Left cardiac atrium (tissue), 4 donors: Measurements from ENCODE around the gene CDCP2. TPM values are rescaled to one million over a fixed set of nuclear protein-coding genes. Genes with fewer than 3 reads are reported as not detected.
"Not testable (repeated sequence)": the region's sequence is repeated elsewhere in the genome, so short reads cannot be mapped to it uniquely, and the experiment has no call there.

ENCODE experiments used
- ATAC-seq, 2 donors: fragments of 200-7000 bp; cut with Tn5 transposase; one replicate each; pipeline ENCODE4 v1.9.1; 2020; ENCODE audit warnings: mild to moderate bottlenecking in 2 of 2, moderate library complexity in 2 of 2
- DNase-seq: peaks from one replicate; pipeline ENCODE4 v3.0.0-alpha.2; 2020
- intact Hi-C, 2 donors: fragments of 100-400 bp; cut with DNase I; formaldehyde crosslinking; loops; one replicate each; pipeline versions ENCODE4 v1.14.1 to v1.15.1; 2022 to 2023
- total RNA-seq, 2 donors: library from RNA; stranded (reverse); fragmentation: NEBNext Ultra II Directional; extraction: Animal tissue kit (Norgen Biotek cat#: 25700); gene quantifications; one replicate each; pipeline ENCODE4 v1.2.1, GENCODE V29; 2021
- donor health status: DM: no; HTN: yes; CAD: no.
- donor health status: DM: no; HTN: yes; CAD: no; lungs with severe emphysema.
- donor health status: DM: yes; HTN: yes; CAD: no.
- donor health status: Dilated cardiomyopathy.

The CDCP2 gene
- total RNA-seq, 2 donors from 2014 or later = not detected

GRCh38 chr1:54105080-54105479, 47.7 kb downstream of the CDCP2 start:
- DNase-seq (no peak), ATAC-seq (no peak)
- intact Hi-C loops = no loop called here

DNA sequence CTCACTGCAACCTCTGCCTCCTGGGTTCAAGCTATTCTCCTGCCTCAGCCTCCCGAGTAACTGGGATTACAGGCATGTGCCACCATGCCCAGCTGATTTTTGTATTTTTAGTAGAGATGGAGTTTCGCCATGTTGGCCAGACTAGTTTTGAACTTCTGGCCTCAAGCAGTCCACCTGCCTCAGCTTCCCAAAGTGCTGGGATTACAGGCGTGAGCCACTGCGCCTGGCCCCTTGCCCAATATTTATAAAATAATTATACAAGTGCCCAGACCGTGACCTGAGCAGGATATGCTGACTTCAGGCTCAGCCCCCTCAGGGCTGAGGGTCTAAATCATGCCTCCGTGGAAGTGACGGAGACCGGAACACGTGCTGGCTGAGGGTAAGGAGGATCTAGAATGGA, 48.2 kb downstream of the CDCP2 start:
- intact Hi-C loops, ATAC-seq: not testable (repeated sequence)

GRCh38 chr1:54103414-54103813, 49.4 kb downstream of the CDCP2 start:
- DNase-seq (no peak), ATAC-seq (no peak)
- intact Hi-C loops = no loop called here

More for the DNA sequence above, 48.2 kb downstream of the CDCP2 start:
- not testable (repeated sequence) for DNase-seq

DNA sequence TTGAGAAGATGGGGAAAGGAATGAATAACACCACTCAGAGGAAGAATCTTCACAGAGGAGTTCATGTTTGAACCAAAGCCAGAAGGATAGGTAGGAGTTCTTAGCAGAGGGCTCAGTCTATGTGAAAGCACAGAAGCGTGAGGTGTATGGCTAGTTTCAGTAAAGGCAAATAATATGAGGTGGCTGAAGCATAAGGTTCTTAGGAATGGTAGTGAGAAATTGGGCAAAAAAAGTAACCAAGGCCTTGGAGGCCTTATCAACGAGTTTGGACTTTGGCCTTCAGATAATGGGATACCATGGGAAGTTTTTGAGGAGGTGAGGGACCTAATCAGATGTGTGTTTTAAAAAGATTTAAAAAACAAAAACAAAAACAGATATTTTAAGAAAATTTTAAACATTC, 52.3 kb downstream of the CDCP2 start:
- DNase-seq (no peak), ATAC-seq (no peak)
- intact Hi-C loops = no loop called here

DNA sequence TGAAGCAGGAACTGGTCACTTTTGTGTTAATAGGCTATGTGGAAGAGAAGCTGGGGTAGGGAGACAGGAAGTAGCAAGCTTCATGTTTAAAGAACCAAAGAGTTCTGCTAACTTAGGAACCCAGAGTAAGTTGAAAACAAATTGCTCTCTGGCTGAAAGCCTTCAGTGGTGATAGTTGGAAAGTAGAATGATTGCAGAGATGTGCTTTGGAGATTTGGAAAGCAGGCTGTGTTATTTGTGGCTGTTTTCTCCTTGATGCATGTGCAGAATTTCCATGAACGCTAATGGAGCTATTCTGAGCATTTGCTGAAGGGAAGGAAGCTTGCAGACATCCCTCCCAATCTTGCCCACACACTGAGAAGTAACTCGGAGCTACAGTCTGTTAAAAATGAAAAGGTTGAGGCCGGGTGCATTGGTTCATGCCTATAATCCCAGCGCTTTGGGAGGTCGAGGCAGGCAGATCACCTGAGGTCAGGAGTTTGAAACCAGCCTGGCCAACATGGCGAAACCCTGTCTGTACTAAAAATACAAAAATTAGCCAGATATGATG, 53.7 kb downstream of the CDCP2 start:
- ATAC-seq = no peak
- intact Hi-C loops = no loop called here
- no peak for DNase-seq

- intact Hi-C loops = no loop called here
- DNase-seq (no peak), ATAC-seq (no peak)
These were observed 55.9 kb downstream of the CDCP2 start for GRCh38 chr1:54096877-54097240.

DNA sequence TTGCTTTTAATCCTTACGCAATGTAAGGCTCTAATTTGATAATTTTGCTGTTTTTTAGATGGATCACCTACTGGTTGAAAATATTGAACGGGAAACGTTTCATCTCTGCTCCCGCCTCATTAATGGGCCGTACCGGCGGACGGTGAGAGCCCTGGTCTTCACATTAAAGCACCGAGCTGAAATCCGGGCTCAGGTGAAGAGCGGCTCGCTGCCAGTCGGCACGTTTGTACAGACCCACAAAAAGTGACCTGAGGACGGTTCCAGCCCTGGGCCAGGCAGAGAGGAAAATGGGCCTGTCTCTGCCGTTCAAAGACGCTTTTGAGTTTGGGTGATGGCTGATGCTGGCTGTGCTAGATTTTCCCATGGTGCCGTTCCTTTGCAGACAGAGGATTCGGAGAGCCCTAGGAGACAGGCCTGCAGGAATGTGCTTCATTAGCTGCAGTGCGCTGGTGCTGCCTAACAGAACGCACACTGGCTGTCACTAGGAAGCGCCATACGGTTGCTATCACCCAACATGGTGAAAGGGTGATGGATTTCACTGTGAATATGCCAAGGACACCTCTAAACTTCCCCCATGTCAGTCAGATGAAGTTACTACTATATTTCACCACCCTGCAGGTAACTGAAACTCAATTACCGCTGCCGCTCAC, 56.4 kb downstream of the CDCP2 start:
- no peak for ATAC-seq
- intact Hi-C loops = no loop called here
- no peak for DNase-seq

DNA sequence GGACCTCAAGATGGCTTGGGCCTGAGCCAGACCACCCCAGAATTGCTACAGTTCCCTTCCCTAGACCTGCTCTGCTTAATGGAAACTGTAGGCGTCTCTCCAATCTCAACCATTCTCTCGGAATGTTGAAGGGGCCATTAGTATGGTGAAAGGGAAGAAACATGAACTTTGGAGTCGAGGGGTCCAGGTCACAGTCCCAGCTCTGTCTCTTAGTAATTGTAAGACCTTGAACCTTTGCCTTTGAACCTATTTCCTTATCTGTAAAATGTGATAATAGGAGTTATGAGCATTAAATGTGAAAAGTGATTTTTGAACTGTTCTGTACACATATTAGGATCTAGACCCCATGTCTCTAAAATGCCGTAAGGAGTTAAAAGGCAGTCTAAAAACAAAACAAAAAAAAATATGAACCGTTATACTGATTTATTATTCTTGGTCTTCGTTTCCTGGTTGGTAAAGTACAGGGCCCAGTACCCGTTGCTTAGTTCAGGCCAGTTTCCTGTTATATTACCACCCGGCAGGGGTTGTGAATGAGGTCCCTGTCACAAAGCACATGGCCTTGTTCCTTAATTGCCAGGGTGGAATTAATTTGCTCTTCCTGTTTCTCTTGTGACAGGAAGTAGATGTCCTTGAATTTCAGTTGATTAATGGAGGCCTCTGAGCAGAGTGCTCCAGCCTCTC, 57.1 kb downstream of the CDCP2 start:
- ATAC-seq = peak; percentile 35 to 38
- intact Hi-C loops = no loop called here
- no peak for DNase-seq

GRCh38 chr1:54094730-54095105, 58.1 kb downstream of the CDCP2 start:
- ATAC-seq, intact Hi-C loops, DNase-seq: not testable (repeated sequence)

DNA sequence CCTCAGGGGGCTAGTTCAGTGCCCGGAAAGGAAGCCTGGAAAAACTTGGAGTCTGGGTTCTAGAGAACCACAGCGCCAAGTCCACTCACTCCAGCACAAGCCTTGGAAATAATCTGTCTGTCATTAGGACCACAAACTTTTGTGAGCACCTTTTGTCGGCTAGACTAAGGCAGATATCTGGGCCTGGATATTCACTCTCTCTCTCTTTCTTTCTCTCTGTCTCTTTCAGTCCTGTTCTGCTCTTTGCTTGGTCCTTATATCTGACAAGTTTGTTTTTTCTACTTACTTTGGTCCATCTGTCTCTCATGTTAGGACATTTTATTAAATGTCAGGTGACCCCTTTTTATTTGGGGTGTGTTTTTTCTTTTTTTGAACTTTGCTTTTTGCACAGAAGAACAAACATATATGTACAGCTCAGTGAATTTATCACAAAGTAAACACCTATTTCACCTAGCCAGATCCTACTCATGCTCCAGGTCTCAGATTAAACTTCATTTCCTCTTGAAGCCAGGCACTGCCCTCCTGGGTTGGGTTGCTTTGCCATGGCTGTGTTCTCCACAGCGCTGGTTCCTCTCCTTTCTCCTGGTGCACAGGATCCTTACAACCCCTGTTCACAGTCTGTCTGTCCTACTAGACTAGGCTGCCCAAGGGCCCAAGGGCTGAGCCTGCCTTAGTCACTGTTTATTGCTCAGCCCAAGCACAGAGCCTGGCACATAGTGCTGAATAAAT, 58.6 kb downstream of the CDCP2 start:
- ATAC-seq (no peak), DNase-seq (no peak)
- intact Hi-C loops = no loop called here

GRCh38 chr1:54091666-54092065, 61.1 kb downstream of the CDCP2 start:
- DNase-seq (no peak), ATAC-seq (no peak)
- intact Hi-C loops = no loop called here

DNA sequence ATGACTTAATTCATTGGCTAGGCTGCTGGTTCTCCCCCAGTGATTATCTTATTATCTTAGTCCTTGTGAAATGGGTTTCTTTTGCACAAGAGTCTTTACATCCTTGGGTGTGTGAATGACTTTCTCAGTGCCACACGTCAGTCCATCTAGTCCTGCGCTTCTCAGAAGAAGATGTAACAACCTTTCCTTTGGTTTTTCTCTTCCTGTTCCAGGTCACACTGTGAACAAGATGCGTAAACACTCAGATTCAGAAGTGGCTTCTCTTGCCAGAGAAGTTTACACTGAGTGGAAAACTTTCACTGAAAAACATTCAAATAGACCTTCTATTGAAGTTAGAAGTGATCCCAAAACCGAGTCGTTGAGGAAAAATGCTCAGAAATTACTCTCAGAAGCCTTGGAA, 64.4 kb downstream of the CDCP2 start:
- ATAC-seq (no peak), DNase-seq (no peak)
- intact Hi-C loops = no loop called here

DNA sequence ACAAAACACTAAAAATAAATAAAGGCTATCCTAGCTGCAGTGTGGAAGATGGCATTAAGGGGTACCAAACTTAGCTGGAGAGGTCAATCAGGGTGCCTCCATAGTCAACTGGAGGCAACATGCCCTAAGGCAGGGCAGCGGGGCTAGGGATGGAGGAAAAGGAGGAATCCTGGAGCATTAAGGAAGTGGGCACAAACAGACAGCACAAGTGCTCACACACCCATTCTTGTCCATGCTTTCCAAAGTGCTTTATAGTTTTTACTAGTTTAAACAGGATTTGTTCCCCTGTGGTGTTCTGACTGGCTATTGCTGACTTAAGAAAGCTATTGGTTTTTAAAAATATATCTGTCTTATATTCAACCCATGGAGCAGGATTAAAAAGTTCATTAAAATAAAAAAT, 66.0 kb downstream of the CDCP2 start:
- intact Hi-C loops = no loop called here
- DNase-seq = no peak
- no peak for ATAC-seq

GRCh38 chr1:54084794-54085193, 68.0 kb downstream of the CDCP2 start:
- intact Hi-C loops = no loop called here
- ATAC-seq (no peak), DNase-seq (no peak)

Other genes starting within 250 kb of the CDCP2 start
- gene IFT25, start 207.3 kb downstream of the CDCP2 start, total RNA-seq = 10 to 100 TPM; 15.1 to 16.6 TPM
- 10 to 100 TPM; 13.5 to 17.9 TPM for gene LRRC42, start 206.7 kb downstream of the CDCP2 start, total RNA-seq
- gene LDLRAD1, start 134.8 kb downstream of the CDCP2 start, total RNA-seq = not detected
- 100 to 1,000 TPM; 324 to 335 TPM for gene TMEM59, start 99.8 kb downstream of the CDCP2 start, total RNA-seq
- gene TCEANC2, start 99.4 kb downstream of the CDCP2 start, total RNA-seq = 1 to 10 TPM; 2.6 to 5.3 TPM
- gene CYB5RL, start 47.0 kb upstream of the CDCP2 start, total RNA-seq = 1 to 10 TPM; 4.4 to 7.2 TPM
- gene MRPL37, start 47.2 kb upstream of the CDCP2 start, total RNA-seq = 10 to 100 TPM; 54.7 to 64.2 TPM